HCT116 (cell line): Measurements from ENCODE around the gene ROCK2. TPM values are rescaled to one million over a fixed set of nuclear protein-coding genes. Genes with fewer than 3 reads are reported as not detected.

Experiments used
- ATAC-seq: fragments of 200-7000 bp; cut with Tn5 transposase; 2 replicates; pipeline ENCODE4 v1.9.1; 2020; ENCODE audit warnings: mild to moderate bottlenecking, moderate library complexity
- BruUV-seq: library from RNA; stranded (reverse); fragments of 400-500 nt; replicated peaks from 2 replicates; lab custom pipeline; 2021; lab: Mats Ljungman, UMichigan
- CTCF ChIA-PET: fragments of 300-600 bp; sonication (Branson Sonifier 250); formaldehyde crosslinking; loops from one replicate; lab custom pipeline; 2021; ENCODE audit warnings: antibody characterized with exemption; lab: Charles Lee
- POLR2A ChIA-PET: fragments of 300-600, 350-600 bp; sonication (Branson Sonifier 250); formaldehyde crosslinking; loops from one replicate; lab custom pipeline; 2021; ENCODE audit warnings: antibody characterized with exemption; lab: Charles Lee
- RAD21 ChIA-PET, 2 experiments: fragments of 300-600 bp; sonication (Branson Sonifier 250); formaldehyde crosslinking; loops; one replicate each; lab custom pipeline; 2023; ENCODE audit warnings: low total read pairs in 2 of 2; ENCODE audit not compliant: uncharacterized antibody in 2 of 2, unreplicated experiment in 2 of 2, low non-redundant PET in 1 of 2; lab: Charles Lee
- DNase-seq: peaks from one replicate; pipeline ENCODE4 v3.0.0-alpha.2; 2010; ENCODE audit warnings: low read depth, low spot score
- H2AFZ ChIP-seq: fragments of 200-600 bp; shearing (Covaris generic), sonication (generic); 2 replicates; pipeline ENCODE4 v1.6.1; 2017; ENCODE audit warnings: low read depth, mixed run types, mixed read lengths, antibody characterized with exemption, low read length; ENCODE audit not compliant: poor library complexity, severe bottlenecking
- H3K27ac ChIP-seq: 2 replicates; pipeline ENCODE4 v1.5.1; 2012; ENCODE audit warnings: low read depth, low read length
- H3K27me3 ChIP-seq: fragments of 200-600 bp; sonication (generic); 2 replicates; pipeline ENCODE4 v1.6.1; 2016; ENCODE audit warnings: mixed run types, low read length, mixed read lengths; ENCODE audit not compliant: insufficient read depth
- H3K36me3 ChIP-seq, 2 experiments: fragments of 200-500 bp in 1 of 2; fragments of 200-600 bp in 1 of 2; sonication (Bioruptor generic) in 1 of 2; sonication (generic) in 1 of 2; 2 replicates each; pipeline versions ENCODE4 v1.5.1 to v1.6.1; 2014 to 2016; ENCODE audit warnings: low read length in 2 of 2, inconsistent platforms in 1 of 2, mixed read lengths in 1 of 2, mixed run types in 1 of 2; ENCODE audit not compliant: insufficient read depth in 2 of 2, control insufficient read depth in 1 of 2
- H3K4me1 ChIP-seq, 2 experiments: fragments of 200-600 bp in 1 of 2; sonication (generic) in 1 of 2; 2 replicates each; pipeline versions ENCODE4 v1.5.1 to v1.6.1; 2012 to 2017; ENCODE audit warnings: low read length in 2 of 2, inconsistent platforms in 1 of 2, mild to moderate bottlenecking in 1 of 2, mixed read lengths in 1 of 2, mixed run types in 1 of 2, moderate library complexity in 1 of 2; ENCODE audit not compliant: insufficient read depth in 2 of 2, control insufficient read depth in 1 of 2
- H3K4me2 ChIP-seq: fragments of 200-600 bp; sonication (generic); 2 replicates; pipeline ENCODE4 v1.6.1; 2017; ENCODE audit warnings: mixed run types, low read length, mixed read lengths
- H3K4me3 ChIP-seq, 2 experiments: fragments of 200-600 bp in 1 of 2; sonication (generic) in 1 of 2; replicated peaks in 1 of 2; 2 replicates each; pipeline ENCODE4 v1.5.1; 2011 to 2016; ENCODE audit warnings: low read length in 2 of 2, control low read depth in 1 of 2, low read depth in 1 of 2, mild to moderate bottlenecking in 1 of 2, mixed read lengths in 1 of 2, mixed run types in 1 of 2
- H3K79me2 ChIP-seq: fragments of 200-600 bp; sonication (generic); 2 replicates; pipeline ENCODE4 v1.6.1; 2017; ENCODE audit warnings: mild to moderate bottlenecking, mixed run types, low read length, moderate library complexity, mixed read lengths; ENCODE audit not compliant: insufficient read depth
- H3K9ac ChIP-seq: fragments of 200-600 bp; sonication (generic); 2 replicates; pipeline ENCODE4 v1.6.1; 2016; ENCODE audit warnings: low read length, mixed read lengths
- H3K9me2 ChIP-seq: fragments of 200-600 bp; sonication (generic), shearing (Covaris generic); 2 replicates; pipeline ENCODE4 v1.6.1; 2017; ENCODE audit warnings: mixed run types, mild to moderate bottlenecking, moderate library complexity; ENCODE audit not compliant: insufficient read depth
- H3K9me3 ChIP-seq, 2 experiments: fragments of 200-500 bp in 1 of 2; fragments of 200-600 bp in 1 of 2; sonication (Bioruptor generic) in 1 of 2; sonication (generic) in 1 of 2; 2 replicates each; pipeline ENCODE4 v1.6.1; 2014 to 2017; ENCODE audit warnings: low read length in 2 of 2, mixed read lengths in 2 of 2, inconsistent platforms in 1 of 2, low read depth in 1 of 2, mild to moderate bottlenecking in 1 of 2, mixed run types in 1 of 2, moderate library complexity in 1 of 2; ENCODE audit not compliant: control insufficient read depth in 1 of 2, insufficient read depth in 1 of 2
- H4K20me1 ChIP-seq: fragments of 200-600 bp; sonication (generic), shearing (Covaris generic); 2 replicates; pipeline ENCODE4 v1.6.1; 2017; ENCODE audit warnings: mixed run types, mild to moderate bottlenecking, moderate library complexity; ENCODE audit not compliant: insufficient read depth
- CBX3 ChIP-seq: IDR thresholded peaks from 2 replicates; pipeline ENCODE4 v1.6.1; 2012; ENCODE audit warnings: low read depth
- CEBPB ChIP-seq: IDR thresholded peaks from 2 replicates; pipeline ENCODE4 v1.6.1; 2012; ENCODE audit warnings: low read depth
- EGR1 ChIP-seq: IDR thresholded peaks from 2 replicates; pipeline ENCODE4 v1.6.1; 2012; ENCODE audit warnings: low read depth
- ELF1 ChIP-seq: IDR thresholded peaks from 2 replicates; pipeline ENCODE4 v1.6.1; 2012; ENCODE audit warnings: low read depth, borderline replicate concordance
- EZH2phosphoT487 ChIP-seq: fragments of 200-600 bp; IDR thresholded peaks from 2 replicates; pipeline ENCODE4 v1.6.1; 2018; ENCODE audit warnings: antibody characterized with exemption, borderline replicate concordance
- JUND ChIP-seq: IDR thresholded peaks from 2 replicates; pipeline ENCODE4 v1.6.1; 2012
- POLR2A ChIP-seq: IDR thresholded peaks from 2 replicates; pipeline ENCODE4 v1.7.0; 2011; ENCODE audit warnings: borderline replicate concordance; ENCODE audit not compliant: insufficient read depth, insufficient read length; ENCODE audit errors: extremely low read depth
- POLR2AphosphoS5 ChIP-seq: IDR thresholded peaks from 2 replicates; pipeline ENCODE4 v1.6.1; 2011; ENCODE audit warnings: mild to moderate bottlenecking, low read depth, low read length, moderate library complexity
- RAD21 ChIP-seq: IDR thresholded peaks from 2 replicates; pipeline ENCODE4 v1.6.1; 2012; ENCODE audit warnings: low read depth, mild to moderate bottlenecking
- SRF ChIP-seq: IDR thresholded peaks from 2 replicates; pipeline ENCODE4 v1.6.1; 2012; ENCODE audit warnings: low read depth
- YY1 ChIP-seq: IDR thresholded peaks from 2 replicates; pipeline ENCODE4 v1.6.1; 2011; ENCODE audit warnings: low read length, low read depth, moderate library complexity, mild to moderate bottlenecking; ENCODE audit not compliant: insufficient replicate concordance; ENCODE audit errors: extremely low read depth
- ZNF274 ChIP-seq: fragments of 200-500 bp; sonication (Bioruptor generic); IDR thresholded peaks from 2 replicates; pipeline ENCODE4 v1.6.1; 2014; ENCODE audit warnings: mild to moderate bottlenecking, low read depth, low read length, inconsistent platforms
- intact Hi-C: fragments of 100-400 bp; cut with micrococcal nuclease; formaldehyde crosslinking; loops from 2 replicates; pipeline ENCODE4 v1.10.0; 2022
- total RNA-seq: library from RNA; stranded (reverse); gene quantifications from one replicate; pipeline ENCODE4 v1.2.1, GENCODE V29; 2021; ENCODE audit not compliant: unreplicated experiment
- TF ChIP-seq, protein P1 (sequence below): IDR thresholded peaks from 2 replicates; pipeline ENCODE4 v1.6.1; 2012
- TF ChIP-seq, protein P2 (sequence below): IDR thresholded peaks from 2 replicates; pipeline ENCODE4 v1.6.1; 2011; ENCODE audit warnings: mild to moderate bottlenecking, low read length, moderate library complexity; ENCODE audit not compliant: insufficient replicate concordance; ENCODE audit errors: extremely low read depth
- TF ChIP-seq, protein P3 (sequence below), 3 experiments: fragments of 200-600 bp in 1 of 3; sonication (generic) in 1 of 3; IDR thresholded peaks in 2 of 3; conservative IDR thresholded peaks in 1 of 3; 2 replicates each; pipeline ENCODE4 v1.5.1; 2012 to 2017; ENCODE audit warnings: low read depth in 2 of 3, low read length in 2 of 3, antibody characterized with exemption in 1 of 3, borderline replicate concordance in 1 of 3, control low read depth in 1 of 3, mild to moderate bottlenecking in 1 of 3, mixed read lengths in 1 of 3, mixed run types in 1 of 3, moderate library complexity in 1 of 3; ENCODE audit not compliant: insufficient read depth in 1 of 3

ROCK2 gene
- total RNA-seq, 1 experiment from 2014 or later, result 48.0 TPM

DNA sequence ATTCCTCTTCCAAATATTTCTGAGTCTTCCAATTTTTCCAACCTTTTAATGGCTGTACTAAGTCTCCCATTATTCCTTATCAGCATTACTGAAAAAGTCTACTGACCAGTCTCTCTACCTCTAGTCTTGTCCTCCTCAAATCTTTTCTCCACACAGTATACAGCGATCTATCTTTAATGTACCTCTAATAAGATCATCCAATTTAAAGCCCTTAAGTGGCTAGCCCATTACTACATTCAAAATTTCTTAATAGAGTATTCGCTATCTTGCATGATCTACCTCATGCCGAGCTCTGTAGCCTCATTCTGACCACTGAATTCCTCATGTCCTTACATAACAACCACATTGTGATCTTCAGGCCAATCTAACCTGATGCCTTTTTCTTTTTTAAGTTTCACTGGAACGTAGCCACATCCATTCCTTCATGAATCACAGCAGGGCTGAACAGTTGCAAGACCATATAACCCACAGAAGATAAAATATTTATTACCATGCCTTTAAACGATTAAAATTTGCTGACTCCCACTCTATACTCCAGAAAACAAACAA lies 131.3 kb downstream of the ROCK2 start:
- intact Hi-C loops, result no loop called here
- ChIA-PET RAD21 (no interaction called here), CTCF (no interaction called here), POLR2A (no interaction called here)
- no peak for TF ChIP-seq POLR2A
- no peak for TF ChIP-seq SRF
- Histone ChIP-seq H3K4me1 (no peaks in the 10 kb centered on the region), H3K9me2 (no peaks in the 10 kb centered on the region), H2AFZ (no peak overlapping the region), H3K9me3 (no peaks in the 10 kb centered on the region), H3K4me2 (no peak overlapping the region), H3K27ac (no peak overlapping the region), H4K20me1 (peaks cover 5% of the 10 kb centered on the region), H3K4me3 (no peak overlapping the region), H3K9ac (no peak overlapping the region), H3K36me3 (peaks cover 24 to 25% of the 10 kb centered on the region in 2 experiments), H3K27me3 (no peaks in the 10 kb centered on the region), H3K79me2 (no peaks in the 10 kb centered on the region)
- no TSS peak for BruUV-seq
- DNase-seq, result no peak
- no peak for ATAC-seq

DNA sequence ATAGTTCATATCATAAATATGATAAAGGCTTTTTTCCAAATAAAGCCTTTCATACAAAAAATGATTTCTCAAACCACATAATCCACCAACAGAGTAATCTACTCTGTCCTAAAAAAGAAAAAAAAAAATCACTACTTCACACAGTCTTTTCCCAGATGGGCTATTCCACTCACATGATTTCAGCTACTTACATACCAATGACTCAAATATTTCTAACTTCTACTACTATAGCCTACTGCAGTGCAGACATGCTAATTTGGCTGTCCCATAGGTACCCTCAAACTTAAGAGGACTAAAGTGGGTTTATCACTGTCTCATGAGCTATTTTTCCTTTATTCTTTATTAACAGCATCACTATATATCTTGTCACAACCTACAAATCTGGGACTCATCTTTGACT lies 131.8 kb downstream of the ROCK2 start:
- Histone ChIP-seq H3K36me3 (peaks cover 24 to 26% of the 10 kb centered on the region in 2 experiments), H3K4me3 (no peak overlapping the region), H3K4me1 (no peaks in the 10 kb centered on the region), H3K9me2 (no peaks in the 10 kb centered on the region), H3K27me3 (no peaks in the 10 kb centered on the region), H3K9ac (no peak overlapping the region), H3K9me3 (no peaks in the 10 kb centered on the region), H2AFZ (no peak overlapping the region), H4K20me1 (peaks cover 5% of the 10 kb centered on the region), H3K79me2 (no peaks in the 10 kb centered on the region), H3K4me2 (no peak overlapping the region), H3K27ac (no peak overlapping the region)
- no peak for DNase-seq
- RAD21 ChIA-PET, result no interaction called here
- POLR2A ChIA-PET, result no interaction called here
- intact Hi-C loops, result no loop called here
- no peak for ATAC-seq
- CTCF ChIA-PET, result no interaction called here
- no TSS peak for BruUV-seq
- TF ChIP-seq POLR2A (no peak), EZH2phosphoT487 (no peak), CBX3 (no peak), SRF (no peak), CEBPB (no peak), EGR1 (no peak), POLR2AphosphoS5 (no peak), JUND (no peak), RAD21 (no peak), ZNF274 (no peak), ELF1 (no peak), YY1 (no peak)
- TF ChIP-seq, protein P1, sequence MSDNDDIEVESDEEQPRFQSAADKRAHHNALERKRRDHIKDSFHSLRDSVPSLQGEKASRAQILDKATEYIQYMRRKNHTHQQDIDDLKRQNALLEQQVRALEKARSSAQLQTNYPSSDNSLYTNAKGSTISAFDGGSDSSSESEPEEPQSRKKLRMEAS, result no peak
- TF ChIP-seq, protein P2, sequence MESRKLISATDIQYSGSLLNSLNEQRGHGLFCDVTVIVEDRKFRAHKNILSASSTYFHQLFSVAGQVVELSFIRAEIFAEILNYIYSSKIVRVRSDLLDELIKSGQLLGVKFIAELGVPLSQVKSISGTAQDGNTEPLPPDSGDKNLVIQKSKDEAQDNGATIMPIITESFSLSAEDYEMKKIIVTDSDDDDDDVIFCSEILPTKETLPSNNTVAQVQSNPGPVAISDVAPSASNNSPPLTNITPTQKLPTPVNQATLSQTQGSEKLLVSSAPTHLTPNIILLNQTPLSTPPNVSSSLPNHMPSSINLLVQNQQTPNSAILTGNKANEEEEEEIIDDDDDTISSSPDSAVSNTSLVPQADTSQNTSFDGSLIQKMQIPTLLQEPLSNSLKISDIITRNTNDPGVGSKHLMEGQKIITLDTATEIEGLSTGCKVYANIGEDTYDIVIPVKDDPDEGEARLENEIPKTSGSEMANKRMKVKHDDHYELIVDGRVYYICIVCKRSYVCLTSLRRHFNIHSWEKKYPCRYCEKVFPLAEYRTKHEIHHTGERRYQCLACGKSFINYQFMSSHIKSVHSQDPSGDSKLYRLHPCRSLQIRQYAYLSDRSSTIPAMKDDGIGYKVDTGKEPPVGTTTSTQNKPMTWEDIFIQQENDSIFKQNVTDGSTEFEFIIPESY, result no peak
- TF ChIP-seq, protein P3, sequence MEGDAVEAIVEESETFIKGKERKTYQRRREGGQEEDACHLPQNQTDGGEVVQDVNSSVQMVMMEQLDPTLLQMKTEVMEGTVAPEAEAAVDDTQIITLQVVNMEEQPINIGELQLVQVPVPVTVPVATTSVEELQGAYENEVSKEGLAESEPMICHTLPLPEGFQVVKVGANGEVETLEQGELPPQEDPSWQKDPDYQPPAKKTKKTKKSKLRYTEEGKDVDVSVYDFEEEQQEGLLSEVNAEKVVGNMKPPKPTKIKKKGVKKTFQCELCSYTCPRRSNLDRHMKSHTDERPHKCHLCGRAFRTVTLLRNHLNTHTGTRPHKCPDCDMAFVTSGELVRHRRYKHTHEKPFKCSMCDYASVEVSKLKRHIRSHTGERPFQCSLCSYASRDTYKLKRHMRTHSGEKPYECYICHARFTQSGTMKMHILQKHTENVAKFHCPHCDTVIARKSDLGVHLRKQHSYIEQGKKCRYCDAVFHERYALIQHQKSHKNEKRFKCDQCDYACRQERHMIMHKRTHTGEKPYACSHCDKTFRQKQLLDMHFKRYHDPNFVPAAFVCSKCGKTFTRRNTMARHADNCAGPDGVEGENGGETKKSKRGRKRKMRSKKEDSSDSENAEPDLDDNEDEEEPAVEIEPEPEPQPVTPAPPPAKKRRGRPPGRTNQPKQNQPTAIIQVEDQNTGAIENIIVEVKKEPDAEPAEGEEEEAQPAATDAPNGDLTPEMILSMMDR (IDR thresholded peaks at IDR 0.05 in 2 of 3, conservative IDR thresholded peaks at IDR 0.05 in 1 of 3; ENCODE audit: borderline replicate concordance in 1 of 3, insufficient read depth in 1 of 3, low read depth in 2 of 3, low read length in 2 of 3), result no peak
